Head of caudate nucleus (tissue), 42 donors: ENCODE data around the gene AIG1.
"Not testable (repeated sequence)": the region's sequence is repeated elsewhere in the genome, so short reads cannot be mapped to it uniquely, and the experiment has no call there.

Source experiments
- DNase-seq, 42 donors: peaks; one replicate each; pipeline versions ENCODE4 v3.0.0 to v3.0.0-alpha.2; 2020 to 2021; ENCODE audit warnings: mixed read lengths in 7 of 42
- intact Hi-C: fragments of 100-400 bp; cut with DNase I; formaldehyde crosslinking; loops from one replicate; pipeline ENCODE4 v1.15.0; 2022

Gene AIG1

GRCh38 chr6:143115728-143116127 lies 55.0 kb downstream of the AIG1 start:
- intact Hi-C loops: no loop called here

GRCh38 chr6:143117108-143117507 lies 56.4 kb downstream of the AIG1 start:
- no peak for DNase-seq
- intact Hi-C loops: no loop called here

More at GRCh38 chr6:143115728-143116127, 55.0 kb downstream of the AIG1 start:
- DNase-seq: no peak

GRCh38 chr6:143119260-143119659 lies 58.6 kb downstream of the AIG1 start:
- intact Hi-C loops: no loop called here
- DNase-seq: no peak

- no peak for DNase-seq
- intact Hi-C loops: no loop called here
Observed at GRCh38 chr6:143123081-143123480, 62.4 kb downstream of the AIG1 start.

GRCh38 chr6:143123941-143124340 lies 63.3 kb downstream of the AIG1 start:
- DNase-seq: no peak
- intact Hi-C loops: no loop called here

- no peak for DNase-seq
- intact Hi-C loops: no loop called here
Observed at GRCh38 chr6:143125455-143125854, 64.8 kb downstream of the AIG1 start.

GRCh38 chr6:143125864-143126573 lies 65.3 kb downstream of the AIG1 start:
- intact Hi-C loops: no loop called here
- DNase-seq: no peak

- intact Hi-C loops: no loop called here
- DNase-seq: no peak
Observed at GRCh38 chr6:143126574-143126941, 65.9 kb downstream of the AIG1 start.

- intact Hi-C loops: no loop called here
- DNase-seq: no peak
Observed at GRCh38 chr6:143127941-143128680, 67.4 kb downstream of the AIG1 start.

GRCh38 chr6:143128681-143129015 lies 68.0 kb downstream of the AIG1 start:
- DNase-seq: no peak
- intact Hi-C loops: no loop called here

GRCh38 chr6:143130928-143131327 lies 70.2 kb downstream of the AIG1 start:
- no peak for DNase-seq
- intact Hi-C loops: no loop called here

- intact Hi-C loops: no loop called here
- no peak for DNase-seq
Observed at GRCh38 chr6:143135325-143135724, 74.6 kb downstream of the AIG1 start.

GRCh38 chr6:143135797-143136561 lies 75.3 kb downstream of the AIG1 start:
- intact Hi-C loops: no loop called here
- DNase-seq: no peak

- DNase-seq: no peak
- intact Hi-C loops: no loop called here
Observed at GRCh38 chr6:143136647-143137046, 76.0 kb downstream of the AIG1 start.

GRCh38 chr6:143139239-143139784 lies 78.6 kb downstream of the AIG1 start:
- intact Hi-C loops: no loop called here
- peak in 2 of 42 donors; percentile 10 to 31 for DNase-seq

- DNase-seq, intact Hi-C loops: not testable (repeated sequence)
Observed at GRCh38 chr6:143139884-143140283, 79.2 kb downstream of the AIG1 start.

GRCh38 chr6:143140767-143141166 lies 80.1 kb downstream of the AIG1 start:
- no peak for DNase-seq
- intact Hi-C loops: no loop called here

GRCh38 chr6:143141442-143141841 lies 80.8 kb downstream of the AIG1 start:
- no peak for DNase-seq
- intact Hi-C loops: no loop called here

GRCh38 chr6:143146186-143146851 lies 85.6 kb downstream of the AIG1 start:
- intact Hi-C loops: no loop called here
- DNase-seq: no peak
